Measurements from ENCODE around the gene KCNK2. TPM values are rescaled to one million over a fixed set of nuclear protein-coding genes. Genes with fewer than 3 reads are reported as not detected.

Gene KCNK2
- total RNA-seq, 1 experiment from 2014 or later, result 0.15 TPM

DNA sequence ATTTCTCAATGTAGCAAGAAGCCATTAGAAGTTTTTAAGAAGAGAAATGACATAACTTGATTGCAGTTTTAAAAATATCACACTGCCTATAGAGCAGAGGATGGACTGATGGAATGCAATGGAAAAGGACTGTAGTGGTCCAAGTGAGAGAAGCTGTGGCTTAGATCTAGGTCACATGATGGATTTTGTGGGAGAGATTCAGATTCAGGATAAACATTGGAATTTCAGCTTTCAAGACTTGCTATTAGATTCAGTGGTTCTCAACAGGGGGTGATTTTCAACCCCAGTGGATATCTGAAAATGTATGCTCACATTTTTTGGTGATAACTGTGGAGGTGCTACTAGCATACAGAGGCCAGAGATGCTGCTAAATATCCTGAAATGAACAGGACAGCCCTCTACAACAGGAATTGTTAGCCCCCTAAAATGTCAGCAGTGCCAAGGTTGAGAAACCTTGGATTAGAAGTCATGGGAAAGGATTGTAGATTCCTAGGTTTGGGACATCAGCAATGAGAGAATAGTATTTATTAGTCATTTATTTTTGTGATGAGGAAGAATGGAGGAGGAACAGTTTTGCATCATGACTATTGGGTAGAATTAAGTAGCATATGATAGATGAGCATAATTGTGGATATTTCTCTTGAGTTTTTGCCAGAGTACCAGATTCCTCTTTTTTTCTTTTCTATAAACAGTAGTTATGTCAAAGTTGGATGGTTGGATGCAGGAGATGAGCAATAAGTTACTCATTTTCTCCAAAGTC is 30.1 kb upstream of the KCNK2 start:
- DNase-seq (ENCODE audit: low spot score) (no peak), ATAC-seq (no peak)
- peaks cover 21% of the 10 kb centered on the region for H3K4me1 Mint-ChIP-seq
- H3K27me3 Mint-ChIP-seq (ENCODE audit: low read depth), result no peaks in the 10 kb centered on the region
- CTCF ChIA-PET, result no interaction called here
- no peaks in the 10 kb centered on the region for H3K36me3 Mint-ChIP-seq
- no peaks in the 10 kb centered on the region for H3K9me3 Mint-ChIP-seq
- no peak overlapping the region for H3K27ac Mint-ChIP-seq
- H3K4me3 Mint-ChIP-seq, result no peak overlapping the region
- TF ChIP-seq TCF7 (CRISPR knock-in tag; IDR thresholded peaks at IDR 0.05; ENCODE audit: low read depth) (no peak), RELA (CRISPR knock-in tag; IDR thresholded peaks at IDR 0.05; ENCODE audit: borderline replicate concordance) (no peak), ATF1 (CRISPR knock-in tag; IDR thresholded peaks at IDR 0.05) (no peak), MYBL2 (CRISPR knock-in tag; IDR thresholded peaks at IDR 0.05) (no peak), ZNF317 (CRISPR knock-in tag; IDR thresholded peaks at IDR 0.05; ENCODE audit: borderline replicate concordance, low read depth) (no peak), ZNF416 (CRISPR knock-in tag; IDR thresholded peaks at IDR 0.05) (no peak), GABPB1 (CRISPR knock-in tag; IDR thresholded peaks at IDR 0.05) (no peak), GTF2I (CRISPR knock-in tag; conservative IDR thresholded peaks at IDR 0.05) (no peak), CREM (CRISPR knock-in tag; IDR thresholded peaks at IDR 0.05) (no peak), JUN (CRISPR knock-in tag; IDR thresholded peaks at IDR 0.05) (no peak), ZNF423 (CRISPR knock-in tag; IDR thresholded peaks at IDR 0.05) (no peak)
- TF ChIP-seq, protein P1, sequence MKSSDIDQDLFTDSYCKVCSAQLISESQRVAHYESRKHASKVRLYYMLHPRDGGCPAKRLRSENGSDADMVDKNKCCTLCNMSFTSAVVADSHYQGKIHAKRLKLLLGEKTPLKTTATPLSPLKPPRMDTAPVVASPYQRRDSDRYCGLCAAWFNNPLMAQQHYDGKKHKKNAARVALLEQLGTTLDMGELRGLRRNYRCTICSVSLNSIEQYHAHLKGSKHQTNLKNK (CRISPR knock-in tag; IDR thresholded peaks at IDR 0.05), result no peak
- TF ChIP-seq, protein P2, sequence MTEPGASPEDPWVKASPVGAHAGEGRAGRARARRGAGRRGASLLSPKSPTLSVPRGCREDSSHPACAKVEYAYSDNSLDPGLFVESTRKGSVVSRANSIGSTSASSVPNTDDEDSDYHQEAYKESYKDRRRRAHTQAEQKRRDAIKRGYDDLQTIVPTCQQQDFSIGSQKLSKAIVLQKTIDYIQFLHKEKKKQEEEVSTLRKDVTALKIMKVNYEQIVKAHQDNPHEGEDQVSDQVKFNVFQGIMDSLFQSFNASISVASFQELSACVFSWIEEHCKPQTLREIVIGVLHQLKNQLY (CRISPR knock-in tag; IDR thresholded peaks at IDR 0.05), result no peak
- TF ChIP-seq, protein P3, sequence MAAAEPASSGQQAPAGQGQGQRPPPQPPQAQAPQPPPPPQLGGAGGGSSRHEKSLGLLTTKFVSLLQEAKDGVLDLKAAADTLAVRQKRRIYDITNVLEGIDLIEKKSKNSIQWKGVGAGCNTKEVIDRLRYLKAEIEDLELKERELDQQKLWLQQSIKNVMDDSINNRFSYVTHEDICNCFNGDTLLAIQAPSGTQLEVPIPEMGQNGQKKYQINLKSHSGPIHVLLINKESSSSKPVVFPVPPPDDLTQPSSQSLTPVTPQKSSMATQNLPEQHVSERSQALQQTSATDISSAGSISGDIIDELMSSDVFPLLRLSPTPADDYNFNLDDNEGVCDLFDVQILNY (CRISPR knock-in tag; IDR thresholded peaks at IDR 0.05), result no peak
- TF ChIP-seq, protein P4, sequence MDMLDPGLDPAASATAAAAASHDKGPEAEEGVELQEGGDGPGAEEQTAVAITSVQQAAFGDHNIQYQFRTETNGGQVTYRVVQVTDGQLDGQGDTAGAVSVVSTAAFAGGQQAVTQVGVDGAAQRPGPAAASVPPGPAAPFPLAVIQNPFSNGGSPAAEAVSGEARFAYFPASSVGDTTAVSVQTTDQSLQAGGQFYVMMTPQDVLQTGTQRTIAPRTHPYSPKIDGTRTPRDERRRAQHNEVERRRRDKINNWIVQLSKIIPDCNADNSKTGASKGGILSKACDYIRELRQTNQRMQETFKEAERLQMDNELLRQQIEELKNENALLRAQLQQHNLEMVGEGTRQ (CRISPR knock-in tag; IDR thresholded peaks at IDR 0.05), result no peak
- POLR2A ChIA-PET, result no interaction called here

DNA sequence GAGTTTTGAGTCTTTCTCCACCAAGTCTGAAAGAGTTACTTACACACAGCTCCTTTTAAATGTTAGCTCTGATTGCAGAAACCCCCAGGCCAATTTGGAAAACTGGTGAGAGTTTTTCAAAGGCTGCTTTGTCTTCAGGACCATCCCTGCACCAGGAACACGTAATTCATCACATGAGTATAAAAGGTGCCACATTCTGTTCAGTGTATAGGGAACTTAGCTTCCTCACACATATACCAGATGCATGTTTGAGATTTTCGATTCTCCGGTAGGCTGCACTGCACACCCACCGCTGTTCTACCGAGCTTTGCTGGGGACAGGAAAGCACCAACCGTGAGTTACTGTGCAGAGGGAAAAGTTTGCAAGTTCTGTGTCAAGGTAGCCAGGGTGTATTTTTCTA is 28.3 kb upstream of the KCNK2 start:
- ATAC-seq, result no peak
- ChIA-PET POLR2A (no interaction called here), CTCF (interaction anchor here (2.5 kb wide), 1 partner anchor 22 kb away, joined by 13 read pairs; no protein-coding TSS in a partner anchor)
- no peak for TF ChIP-seq IRF2 (CRISPR knock-in tag; IDR thresholded peaks at IDR 0.05; ENCODE audit: borderline replicate concordance, low read depth)
- TF ChIP-seq TP53 (CRISPR knock-in tag; IDR thresholded peaks at IDR 0.05), result no peak
- TF ChIP-seq CREB1 (CRISPR knock-in tag; IDR thresholded peaks at IDR 0.05), result no peak
- TF ChIP-seq, protein P5, sequence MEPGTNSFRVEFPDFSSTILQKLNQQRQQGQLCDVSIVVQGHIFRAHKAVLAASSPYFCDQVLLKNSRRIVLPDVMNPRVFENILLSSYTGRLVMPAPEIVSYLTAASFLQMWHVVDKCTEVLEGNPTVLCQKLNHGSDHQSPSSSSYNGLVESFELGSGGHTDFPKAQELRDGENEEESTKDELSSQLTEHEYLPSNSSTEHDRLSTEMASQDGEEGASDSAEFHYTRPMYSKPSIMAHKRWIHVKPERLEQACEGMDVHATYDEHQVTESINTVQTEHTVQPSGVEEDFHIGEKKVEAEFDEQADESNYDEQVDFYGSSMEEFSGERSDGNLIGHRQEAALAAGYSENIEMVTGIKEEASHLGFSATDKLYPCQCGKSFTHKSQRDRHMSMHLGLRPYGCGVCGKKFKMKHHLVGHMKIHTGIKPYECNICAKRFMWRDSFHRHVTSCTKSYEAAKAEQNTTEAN (CRISPR knock-in tag; IDR thresholded peaks at IDR 0.05), result no peak
- TF ChIP-seq, protein P6, sequence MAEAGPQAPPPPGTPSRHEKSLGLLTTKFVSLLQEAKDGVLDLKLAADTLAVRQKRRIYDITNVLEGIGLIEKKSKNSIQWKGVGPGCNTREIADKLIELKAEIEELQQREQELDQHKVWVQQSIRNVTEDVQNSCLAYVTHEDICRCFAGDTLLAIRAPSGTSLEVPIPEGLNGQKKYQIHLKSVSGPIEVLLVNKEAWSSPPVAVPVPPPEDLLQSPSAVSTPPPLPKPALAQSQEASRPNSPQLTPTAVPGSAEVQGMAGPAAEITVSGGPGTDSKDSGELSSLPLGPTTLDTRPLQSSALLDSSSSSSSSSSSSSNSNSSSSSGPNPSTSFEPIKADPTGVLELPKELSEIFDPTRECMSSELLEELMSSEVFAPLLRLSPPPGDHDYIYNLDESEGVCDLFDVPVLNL (CRISPR knock-in tag; IDR thresholded peaks at IDR 0.05; ENCODE audit: borderline replicate concordance, low read depth), result no peak
- TF ChIP-seq, protein P7, sequence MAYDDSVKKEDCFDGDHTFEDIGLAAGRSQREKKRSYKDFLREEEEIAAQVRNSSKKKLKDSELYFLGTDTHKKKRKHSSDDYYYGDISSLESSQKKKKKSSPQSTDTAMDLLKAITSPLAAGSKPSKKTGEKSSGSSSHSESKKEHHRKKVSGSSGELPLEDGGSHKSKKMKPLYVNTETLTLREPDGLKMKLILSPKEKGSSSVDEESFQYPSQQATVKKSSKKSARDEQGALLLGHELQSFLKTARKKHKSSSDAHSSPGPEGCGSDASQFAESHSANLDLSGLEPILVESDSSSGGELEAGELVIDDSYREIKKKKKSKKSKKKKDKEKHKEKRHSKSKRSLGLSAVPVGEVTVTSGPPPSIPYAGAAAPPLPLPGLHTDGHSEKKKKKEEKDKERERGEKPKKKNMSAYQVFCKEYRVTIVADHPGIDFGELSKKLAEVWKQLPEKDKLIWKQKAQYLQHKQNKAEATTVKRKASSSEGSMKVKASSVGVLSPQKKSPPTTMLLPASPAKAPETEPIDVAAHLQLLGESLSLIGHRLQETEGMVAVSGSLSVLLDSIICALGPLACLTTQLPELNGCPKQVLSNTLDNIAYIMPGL (CRISPR knock-in tag; IDR thresholded peaks at IDR 0.05), result no peak
- TF ChIP-seq, protein P8, sequence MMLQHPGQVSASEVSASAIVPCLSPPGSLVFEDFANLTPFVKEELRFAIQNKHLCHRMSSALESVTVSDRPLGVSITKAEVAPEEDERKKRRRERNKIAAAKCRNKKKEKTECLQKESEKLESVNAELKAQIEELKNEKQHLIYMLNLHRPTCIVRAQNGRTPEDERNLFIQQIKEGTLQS (CRISPR knock-in tag; conservative IDR thresholded peaks at IDR 0.05), result no peak
- TF ChIP-seq, protein P9, sequence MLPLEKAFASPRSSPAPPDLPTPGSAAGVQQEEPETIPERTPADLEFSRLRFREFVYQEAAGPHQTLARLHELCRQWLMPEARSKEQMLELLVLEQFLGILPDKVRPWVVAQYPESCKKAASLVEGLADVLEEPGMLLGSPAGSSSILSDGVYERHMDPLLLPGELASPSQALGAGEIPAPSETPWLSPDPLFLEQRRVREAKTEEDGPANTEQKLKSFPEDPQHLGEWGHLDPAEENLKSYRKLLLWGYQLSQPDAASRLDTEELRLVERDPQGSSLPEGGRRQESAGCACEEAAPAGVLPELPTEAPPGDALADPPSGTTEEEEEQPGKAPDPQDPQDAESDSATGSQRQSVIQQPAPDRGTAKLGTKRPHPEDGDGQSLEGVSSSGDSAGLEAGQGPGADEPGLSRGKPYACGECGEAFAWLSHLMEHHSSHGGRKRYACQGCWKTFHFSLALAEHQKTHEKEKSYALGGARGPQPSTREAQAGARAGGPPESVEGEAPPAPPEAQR (CRISPR knock-in tag; IDR thresholded peaks at IDR 0.05), result no peak
- DNase-seq (ENCODE audit: low spot score), result no peak
- Mint-ChIP-seq H3K4me1 (peaks cover 30% of the 10 kb centered on the region), H3K4me3 (no peak overlapping the region), H3K27me3 (ENCODE audit: low read depth) (no peaks in the 10 kb centered on the region), H3K27ac (peak overlapping the region; percentile 64; the same call in 1 of the 2 replicates), H3K9me3 (no peaks in the 10 kb centered on the region), H3K36me3 (no peaks in the 10 kb centered on the region)
